ENCODE data around the gene NPLOC4.

GRCh38 chr17:81541123-81541522 lies 95.8 kb downstream of the NPLOC4 start:
- TF ChIP-seq CTCF (IDR thresholded peaks at IDR 0.05), result no peak
- TF ChIP-seq EZH2 (IDR thresholded peaks at IDR 0.05; ENCODE audit: borderline replicate concordance, insufficient read depth, low read depth, low read length, poor library complexity, severe bottlenecking), result no peak
